G401.6 (cell line): ENCODE results near the gene LEFTY2.
"Not testable (repeated sequence)": the region's sequence is repeated elsewhere in the genome, so short reads cannot be mapped to it uniquely, and the experiment has no call there.

Source experiments
- FAIRE-seq: peaks from 2 replicates; lab custom pipeline; 2012; peaks lifted over from hg19 to GRCh38; lab: Jason Lieb, UNC

The LEFTY2 gene

GRCh38 chr1:225953315-225953714, 12.3 kb upstream of the LEFTY2 start:
- FAIRE-seq: no peak

GRCh38 chr1:225950905-225951497, 10.0 kb upstream of the LEFTY2 start:
- FAIRE-seq: no peak

GRCh38 chr1:225949041-225949440, 8.0 kb upstream of the LEFTY2 start:
- no peak for FAIRE-seq

DNA sequence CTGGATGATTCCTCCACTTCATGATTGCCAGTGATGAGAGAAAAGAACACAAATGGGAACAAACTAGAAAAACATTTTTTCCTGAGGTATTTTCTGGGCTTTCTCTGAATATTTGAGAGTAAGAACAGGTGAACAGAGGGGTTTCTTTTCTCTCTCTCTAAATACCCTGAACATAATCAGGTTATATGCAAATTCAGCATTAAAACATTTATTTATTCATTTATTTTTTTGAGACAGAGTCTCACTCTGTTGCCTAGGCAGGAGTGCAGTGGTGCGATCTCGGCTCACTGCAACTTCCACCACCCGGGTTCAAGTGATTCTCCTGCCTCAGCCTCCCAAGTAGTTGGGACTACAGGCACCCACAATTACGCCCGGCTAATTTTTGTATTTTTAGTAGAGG, 5.8 kb upstream of the LEFTY2 start:
- FAIRE-seq: no peak

GRCh38 chr1:225946082-225946620, 5.1 kb upstream of the LEFTY2 start:
- no peak for FAIRE-seq

GRCh38 chr1:225945564-225945963, 4.5 kb upstream of the LEFTY2 start:
- no peak for FAIRE-seq

- FAIRE-seq: no peak
Measured at GRCh38 chr1:225944951-225945350, 3.9 kb upstream of the LEFTY2 start.

GRCh38 chr1:225944387-225944786, 3.4 kb upstream of the LEFTY2 start:
- FAIRE-seq: no peak

- FAIRE-seq: no peak
Measured at GRCh38 chr1:225943582-225943981, 2.6 kb upstream of the LEFTY2 start.

DNA sequence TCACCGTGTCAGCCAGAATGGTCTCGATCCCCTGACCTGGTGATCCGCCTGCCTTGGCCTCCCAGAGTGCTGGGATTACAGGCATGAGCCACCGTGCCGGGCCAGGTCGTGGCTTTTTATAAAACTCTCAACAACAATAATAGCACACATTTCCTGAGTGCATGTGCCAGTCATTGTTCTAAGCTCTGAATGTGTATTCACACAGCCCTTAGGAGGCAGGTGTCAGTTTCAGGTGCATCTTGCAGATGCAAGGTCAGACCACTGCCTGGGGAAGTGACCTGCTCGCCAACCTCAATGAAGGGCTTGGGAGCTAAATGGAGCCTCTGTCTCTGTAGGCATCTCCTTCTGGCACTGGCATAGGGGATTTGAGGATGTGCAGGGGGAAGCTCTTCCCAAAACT, 1.6 kb upstream of the LEFTY2 start:
- FAIRE-seq: no peak

GRCh38 chr1:225941942-225942222, 862 bp upstream of the LEFTY2 start:
- no peak for FAIRE-seq

DNA sequence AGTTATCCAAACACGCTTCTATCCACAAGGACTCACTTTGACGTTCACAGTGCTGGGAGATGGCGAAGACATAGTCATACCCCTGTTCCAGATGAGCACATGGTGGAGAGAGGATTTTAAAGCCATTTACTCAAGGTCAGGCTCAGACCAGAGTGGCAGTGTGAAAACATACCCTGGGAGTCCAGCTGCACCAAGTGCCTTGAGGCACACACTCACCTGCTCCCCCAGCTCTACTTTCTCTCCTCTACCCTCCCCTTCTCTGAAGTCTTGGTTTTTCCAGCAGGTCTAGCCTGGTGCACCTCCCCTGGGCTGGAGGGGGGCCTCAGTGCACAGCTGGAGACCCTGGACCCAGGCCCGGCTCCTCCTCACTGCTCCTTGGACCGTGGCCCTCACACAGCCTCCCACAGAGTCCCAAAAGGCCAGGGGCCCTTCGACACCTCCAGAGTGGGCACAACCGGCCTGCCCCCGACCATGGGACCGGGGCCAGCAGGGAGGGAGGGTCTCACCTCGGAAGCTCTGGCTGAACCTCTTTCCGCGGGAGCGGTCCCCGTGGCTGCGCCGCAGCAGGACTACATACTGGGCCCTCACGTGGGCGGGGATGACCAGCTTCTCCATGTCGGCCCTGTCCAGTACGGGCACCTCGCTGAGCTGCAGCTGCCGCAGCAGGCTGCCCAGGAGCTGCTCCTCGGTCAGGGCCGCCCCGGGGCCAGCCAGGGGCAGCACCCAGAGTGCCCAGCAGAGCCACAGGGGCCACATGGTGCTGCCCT, 452 bp downstream of the LEFTY2 start:
- no peak for FAIRE-seq

- FAIRE-seq: not testable (repeated sequence)
Measured at GRCh38 chr1:225939939-225940310, 1.1 kb downstream of the LEFTY2 start.

DNA sequence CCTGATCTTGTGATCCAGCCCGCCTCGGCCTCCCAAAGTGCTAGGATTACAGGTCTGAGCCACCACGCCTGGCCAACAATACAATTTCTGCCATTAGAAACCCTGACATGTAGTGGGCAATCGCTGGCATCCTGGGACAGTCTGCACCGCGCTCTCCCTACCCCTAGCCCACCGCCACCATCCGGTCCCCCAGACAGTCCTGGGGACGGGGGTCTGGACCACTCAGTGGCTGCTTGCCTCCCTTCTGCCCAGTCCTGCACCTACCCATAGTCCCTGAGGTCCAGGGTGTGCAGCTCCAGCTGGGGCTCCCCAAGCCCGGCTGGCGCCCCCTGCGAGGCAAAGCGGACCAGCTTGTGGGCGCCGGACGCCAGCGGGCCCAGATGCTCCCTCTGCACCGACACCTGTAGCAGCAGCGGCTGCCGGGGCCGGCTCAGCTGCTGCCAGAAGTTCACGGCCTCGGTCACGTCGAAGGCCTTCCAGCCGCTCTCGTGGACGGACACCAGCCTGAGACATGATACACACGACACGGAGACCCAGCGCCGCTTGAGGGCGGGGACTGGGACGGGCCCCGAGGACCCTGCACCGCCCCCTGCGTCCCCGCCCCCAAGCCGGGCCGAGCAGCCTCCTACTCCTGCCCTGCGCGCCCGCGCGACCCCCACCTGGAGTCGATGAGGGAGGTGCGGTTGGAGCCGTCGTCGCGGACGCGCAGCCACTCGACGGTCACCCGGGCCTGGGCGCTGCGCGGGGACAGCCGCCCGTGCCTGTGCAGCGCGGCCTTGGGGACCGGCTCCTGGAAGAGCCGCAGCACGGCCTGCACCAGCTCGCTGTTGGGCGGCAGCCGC, 1.7 kb downstream of the LEFTY2 start:
- FAIRE-seq: not testable (repeated sequence)

- no peak for FAIRE-seq
Measured at GRCh38 chr1:225937048-225937968, 3.7 kb downstream of the LEFTY2 start.

DNA sequence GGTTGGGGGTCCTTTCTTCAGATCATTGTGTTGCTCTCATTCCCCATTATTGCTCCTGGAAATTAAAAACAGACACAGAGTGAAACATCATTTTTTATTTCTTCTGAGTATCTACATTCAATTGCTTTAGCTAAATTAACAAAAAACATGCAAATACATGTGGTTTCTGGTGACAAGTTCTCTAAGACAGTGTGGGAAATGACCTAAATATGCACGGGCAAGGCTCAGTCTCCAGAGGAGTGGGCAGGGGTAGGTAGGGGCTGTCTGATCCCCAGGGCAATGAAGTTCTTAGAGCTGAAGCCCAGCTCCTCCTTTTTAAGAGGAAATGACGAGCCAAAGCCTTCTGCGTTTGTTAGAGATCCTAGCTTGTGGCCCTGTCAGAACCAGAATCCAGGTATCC, 4.5 kb downstream of the LEFTY2 start:
- FAIRE-seq: no peak

DNA sequence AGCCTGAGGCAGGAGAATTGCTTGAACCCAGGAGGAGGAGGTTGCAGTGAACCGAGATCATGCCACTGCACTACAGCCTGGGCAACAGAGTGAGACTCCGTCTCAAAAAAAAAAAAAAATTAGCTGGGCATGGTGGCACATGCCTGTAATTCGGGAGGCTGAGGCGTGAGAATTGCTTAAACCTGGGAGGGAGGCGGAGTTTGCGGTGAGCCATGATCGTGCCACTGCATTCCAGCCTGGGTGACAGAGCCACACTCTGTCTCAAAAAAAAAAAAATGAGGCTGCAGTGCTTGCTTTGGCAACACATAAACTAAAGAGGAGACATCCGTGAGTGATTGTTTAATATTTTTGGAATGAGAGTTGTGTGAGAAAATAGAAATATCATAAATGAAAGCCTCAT, 4.9 kb downstream of the LEFTY2 start:
- FAIRE-seq: not testable (repeated sequence)

GRCh38 chr1:225934711-225935110, 6.3 kb downstream of the LEFTY2 start:
- no peak for FAIRE-seq

DNA sequence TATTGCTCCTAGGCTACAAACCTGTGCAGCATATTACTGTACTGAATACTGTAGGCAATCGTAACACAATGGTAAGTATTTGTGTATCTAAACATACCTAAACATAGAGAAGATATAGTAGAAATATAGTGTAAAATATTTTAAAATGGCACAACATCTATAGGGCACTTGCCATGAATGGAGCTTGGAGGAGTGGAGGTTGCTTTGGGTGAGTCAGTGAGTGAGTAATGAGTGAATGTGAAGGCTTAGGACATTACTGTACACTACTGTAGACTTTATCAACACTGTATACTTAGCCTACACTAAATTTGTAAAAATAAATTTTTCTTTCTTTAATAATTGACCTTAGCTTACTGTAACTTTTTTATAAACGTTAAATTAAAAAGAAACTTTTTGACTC, 7.9 kb downstream of the LEFTY2 start:
- FAIRE-seq: no peak

GRCh38 chr1:225931270-225932136, 9.5 kb downstream of the LEFTY2 start:
- FAIRE-seq: no peak

DNA sequence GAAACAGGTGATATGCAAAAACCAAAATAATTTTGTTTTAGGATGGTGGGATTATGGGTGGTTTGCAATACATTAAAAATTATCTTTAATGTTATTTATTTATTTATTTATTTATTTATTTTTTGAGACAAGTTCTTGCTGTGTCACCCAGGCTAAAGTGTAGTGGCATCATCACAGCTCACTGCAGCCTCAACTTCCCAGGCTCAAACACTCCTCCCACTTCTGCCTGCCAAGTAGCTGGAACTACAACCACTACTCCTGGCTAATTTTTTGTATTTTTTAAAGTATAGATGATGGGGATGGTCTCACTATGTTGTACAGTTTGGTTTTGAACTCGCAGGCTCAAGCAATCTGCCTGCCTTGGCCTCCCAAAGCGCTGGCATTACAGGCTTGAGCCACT, 10.5 kb downstream of the LEFTY2 start:
- FAIRE-seq: no peak
